HG02840 (cell line): ENCODE results near the gene EFNB2.

Experiments
- ATAC-seq: cut with Tn5 transposase; IDR thresholded peaks from one replicate; pipeline ENCODE4 v1.9.1; 2021; ENCODE audit warnings: mild to moderate bottlenecking, moderate library complexity, moderate number of reproducible peaks; ENCODE audit not compliant: unreplicated experiment, low FRiP score

EFNB2 gene

DNA sequence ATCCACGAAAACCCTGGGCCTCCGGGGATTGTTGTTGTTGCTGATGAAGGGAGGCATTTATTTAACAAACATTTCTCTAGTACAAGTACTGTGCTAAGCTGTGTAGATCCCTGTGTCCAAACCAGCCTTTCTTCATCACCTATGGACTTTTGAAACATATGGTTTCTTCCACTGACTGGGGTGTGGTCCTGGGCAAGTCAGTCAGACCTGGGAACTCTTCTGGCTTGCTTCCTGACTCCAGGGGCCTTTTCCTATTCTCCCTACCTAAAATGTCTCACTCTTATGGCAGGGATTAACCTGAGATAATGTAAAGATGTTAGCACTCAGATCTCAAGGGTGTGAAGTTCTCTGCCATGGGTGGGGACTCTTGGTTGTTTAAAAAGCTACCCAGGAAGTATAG is 46.8 kb downstream of the EFNB2 start:
- ATAC-seq: no peak

- ATAC-seq: no peak
These were observed 47.4 kb downstream of the EFNB2 start for GRCh38 chr13:106488076-106488475.

DNA sequence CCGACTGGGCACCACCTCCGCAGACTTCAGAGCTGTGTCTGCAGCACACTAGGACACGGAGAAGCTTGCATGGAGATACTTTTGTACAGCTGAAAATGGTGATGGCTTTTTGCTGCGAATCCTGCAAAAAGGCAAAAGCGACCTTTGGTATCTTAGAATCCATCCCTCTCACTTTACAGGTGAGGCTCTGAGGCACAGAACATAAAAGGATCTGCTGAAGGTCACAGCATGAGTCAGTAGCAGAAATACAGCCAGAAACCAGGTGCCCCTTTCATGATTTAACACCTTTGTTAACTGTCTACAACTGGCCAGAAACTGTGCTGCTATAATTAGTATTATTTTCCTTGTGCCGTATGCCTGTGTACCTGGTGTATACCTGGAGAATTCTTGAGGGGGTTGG is 48.3 kb downstream of the EFNB2 start:
- no peak for ATAC-seq

GRCh38 chr13:106486287-106486686 is 49.2 kb downstream of the EFNB2 start:
- ATAC-seq: no peak

- ATAC-seq: no peak
These were observed 50.8 kb downstream of the EFNB2 start for GRCh38 chr13:106484537-106485193.

DNA sequence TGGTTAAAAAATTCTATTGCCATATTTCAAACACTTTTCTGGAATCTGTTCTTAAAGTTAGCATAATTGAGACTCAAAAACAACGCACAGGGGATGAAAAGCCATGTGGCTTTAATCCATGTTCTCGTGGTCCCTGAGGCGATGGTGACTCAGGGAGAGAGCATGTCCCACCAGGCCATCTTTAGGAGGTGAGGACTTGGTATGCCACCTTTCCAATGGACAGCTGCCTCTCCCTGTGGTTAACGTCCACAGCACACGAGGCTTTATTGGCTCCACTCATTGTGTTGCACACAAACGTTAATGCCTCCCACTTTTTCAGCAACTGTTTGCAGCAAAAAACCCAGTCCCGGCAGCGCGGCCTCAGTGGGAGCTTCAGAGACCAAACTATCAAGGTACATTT is 51.4 kb downstream of the EFNB2 start:
- ATAC-seq: no peak

DNA sequence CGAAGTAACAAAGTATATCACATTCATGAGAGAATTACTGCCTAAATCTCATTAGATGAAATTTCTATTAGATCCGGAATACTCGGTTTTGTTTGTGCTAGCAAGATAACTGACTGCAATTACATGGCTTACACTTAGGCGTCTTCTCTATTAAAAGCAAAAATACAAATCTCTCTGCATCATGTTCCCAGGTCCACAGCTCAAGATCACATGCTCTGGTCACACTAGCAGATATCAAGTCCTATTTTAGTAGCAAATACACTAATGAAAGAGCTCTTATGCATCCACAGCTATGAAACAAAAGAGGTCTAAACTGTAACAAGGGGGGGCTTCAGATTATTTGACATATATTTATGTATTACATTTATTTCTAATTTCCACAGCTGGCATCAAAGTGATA is 53.5 kb downstream of the EFNB2 start:
- no peak for ATAC-seq

DNA sequence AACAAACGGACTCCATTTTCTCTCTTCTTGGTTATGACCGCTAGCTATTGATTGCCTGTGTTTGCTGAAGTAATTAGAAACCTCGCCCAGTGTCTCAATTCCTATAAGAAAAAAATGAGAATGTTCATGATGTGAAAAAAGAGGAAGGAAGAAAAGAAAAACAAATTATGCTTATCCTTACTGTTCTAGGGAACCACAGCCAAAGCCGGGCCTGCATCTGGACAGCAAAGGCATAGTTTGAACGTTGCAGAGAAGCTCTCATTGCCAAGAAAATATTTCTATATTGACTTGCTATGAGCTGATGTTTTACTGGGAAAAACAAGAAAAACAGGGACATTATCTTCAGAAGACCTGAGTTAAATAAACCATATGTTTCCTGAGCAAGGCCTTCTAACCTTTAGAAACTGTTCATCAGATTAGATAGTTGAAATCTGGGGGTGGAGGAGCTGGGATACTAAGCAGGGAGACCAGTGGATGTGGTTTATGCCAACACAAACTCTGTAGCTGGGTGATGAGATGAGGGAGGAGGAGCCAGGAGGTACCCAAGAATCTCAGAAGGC is 55.0 kb downstream of the EFNB2 start:
- no peak for ATAC-seq

- no peak for ATAC-seq
These were observed 55.5 kb downstream of the EFNB2 start for GRCh38 chr13:106479929-106480328.

DNA sequence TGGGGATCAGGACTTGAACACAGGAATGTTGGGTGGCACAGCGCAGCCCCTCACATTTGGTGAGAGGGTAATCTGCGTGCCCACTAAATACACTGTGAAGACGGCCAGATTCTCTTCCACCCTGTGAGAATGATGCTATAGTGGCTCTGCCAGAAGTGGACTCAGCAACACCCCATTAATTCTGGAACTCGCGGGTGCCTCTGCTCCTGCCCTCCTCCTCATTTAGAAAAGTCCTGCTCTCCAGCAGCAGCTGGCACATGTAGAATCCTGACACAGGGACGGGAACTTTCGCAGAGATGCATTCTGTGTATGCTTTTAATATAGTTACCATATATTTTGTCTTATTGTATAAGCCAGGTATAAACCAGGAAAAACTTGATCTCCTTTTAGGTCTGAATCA is 57.3 kb downstream of the EFNB2 start:
- no peak for ATAC-seq

GRCh38 chr13:106477303-106477702 is 58.2 kb downstream of the EFNB2 start:
- ATAC-seq: no peak

GRCh38 chr13:106475852-106476251 is 59.6 kb downstream of the EFNB2 start:
- no peak for ATAC-seq

GRCh38 chr13:106474912-106475311 is 60.5 kb downstream of the EFNB2 start:
- no peak for ATAC-seq

DNA sequence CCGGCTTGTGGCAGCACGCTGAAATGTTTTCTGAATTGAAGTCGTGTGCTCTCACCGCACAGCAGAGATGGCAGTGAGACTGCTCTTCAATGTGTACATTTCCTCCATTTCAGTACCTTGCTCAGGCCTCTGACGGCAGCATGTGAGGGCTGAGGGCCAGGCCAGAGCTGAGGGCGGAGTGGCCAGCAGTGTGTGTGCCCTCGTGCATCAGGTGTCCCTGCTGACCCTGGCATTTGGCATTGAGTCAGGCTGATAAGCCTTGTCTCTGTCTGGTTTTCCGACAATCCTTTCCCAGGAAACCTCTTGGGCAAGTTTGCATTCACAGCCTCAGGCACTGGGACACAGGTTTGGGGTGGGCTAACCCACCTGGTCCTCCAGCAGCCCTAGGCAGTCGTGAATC is 62.3 kb downstream of the EFNB2 start:
- ATAC-seq: no peak

- no peak for ATAC-seq
These were observed 62.8 kb downstream of the EFNB2 start for GRCh38 chr13:106472621-106473020.

DNA sequence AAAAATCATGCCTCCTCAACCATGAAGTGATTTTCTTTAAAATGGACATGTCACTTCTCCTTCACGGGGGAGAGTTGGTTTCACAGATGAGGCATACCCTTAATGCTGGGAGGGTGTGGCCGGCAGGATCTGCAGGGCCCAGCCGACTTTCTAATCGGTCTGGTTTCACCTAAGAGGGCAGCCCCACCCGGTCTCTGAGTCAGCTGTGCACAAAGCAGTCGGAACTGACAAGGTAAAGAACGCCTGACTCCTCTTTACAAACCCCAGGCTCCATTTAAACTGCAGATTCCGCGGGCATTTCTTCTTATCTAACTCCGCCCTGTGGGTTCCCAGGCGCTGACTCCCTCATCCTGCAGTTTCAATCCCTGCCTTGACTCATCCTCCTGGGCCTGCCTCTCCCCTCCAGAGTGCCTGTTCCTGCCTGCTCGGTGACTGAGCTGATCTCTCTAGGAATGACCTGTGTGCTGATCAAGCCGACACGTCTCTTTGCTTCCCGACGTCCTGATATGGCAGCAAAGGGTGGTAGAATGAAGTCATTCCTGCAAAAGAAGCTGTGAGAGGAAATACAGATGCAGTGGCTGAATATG is 63.4 kb downstream of the EFNB2 start:
- ATAC-seq: no peak

DNA sequence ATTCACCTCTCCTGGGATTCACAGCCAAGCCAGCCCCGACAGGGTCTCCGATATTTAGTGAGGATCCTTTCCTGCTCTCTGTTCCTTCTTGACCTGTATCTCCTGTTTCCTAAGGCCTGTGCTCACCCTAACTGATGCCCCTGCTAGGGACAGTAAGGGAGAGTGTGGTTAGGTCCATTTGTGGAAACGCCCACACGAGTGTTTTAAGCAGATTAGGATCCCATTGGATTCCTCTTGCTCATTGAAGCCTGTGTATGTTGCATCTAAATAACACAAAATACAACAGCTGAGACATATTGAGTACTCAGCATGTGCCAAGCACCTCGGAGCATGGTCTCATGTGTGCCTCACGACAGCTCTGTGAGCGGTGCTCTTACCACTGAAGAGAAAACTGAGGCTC is 64.9 kb downstream of the EFNB2 start:
- no peak for ATAC-seq

DNA sequence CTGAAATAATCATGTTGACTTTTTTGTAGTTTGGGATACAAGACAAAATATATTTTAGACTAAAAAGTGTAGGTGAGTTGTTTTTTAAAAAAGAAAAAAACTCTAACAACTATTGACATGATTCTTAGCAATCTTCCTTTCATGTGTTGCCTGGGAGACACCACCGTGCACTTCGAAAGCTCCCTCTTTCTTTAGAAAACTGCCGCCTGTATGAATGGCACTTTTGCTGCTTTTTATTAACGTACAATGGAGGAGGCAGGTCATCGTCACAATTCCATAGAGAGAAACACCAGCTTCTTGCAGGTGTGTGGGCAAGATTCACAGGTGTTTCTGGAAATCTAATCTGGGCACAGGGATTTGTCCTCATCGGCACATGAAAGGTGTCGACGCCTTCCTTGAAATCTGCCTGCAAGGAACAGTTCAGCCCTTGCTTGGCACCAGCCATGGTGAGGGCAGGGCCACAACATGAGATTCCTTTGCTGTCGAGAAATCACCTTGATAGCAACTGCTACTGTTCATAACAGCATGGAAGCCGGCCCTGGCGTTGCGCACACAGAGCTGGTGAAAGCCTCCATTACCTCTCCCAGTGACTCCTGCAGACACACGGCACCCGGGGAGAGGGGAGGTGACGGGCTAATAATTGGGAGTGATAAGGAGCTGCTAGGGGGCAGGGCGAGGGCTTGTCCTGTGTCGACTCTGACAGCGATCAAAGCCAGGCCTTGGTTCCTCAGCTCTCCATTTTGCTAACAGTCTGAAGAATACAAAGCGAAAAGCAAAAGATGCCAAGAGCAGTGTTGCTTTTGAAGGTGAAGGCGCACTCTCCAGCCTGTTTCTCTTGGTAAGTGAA is 66.5 kb downstream of the EFNB2 start:
- ATAC-seq: no peak

DNA sequence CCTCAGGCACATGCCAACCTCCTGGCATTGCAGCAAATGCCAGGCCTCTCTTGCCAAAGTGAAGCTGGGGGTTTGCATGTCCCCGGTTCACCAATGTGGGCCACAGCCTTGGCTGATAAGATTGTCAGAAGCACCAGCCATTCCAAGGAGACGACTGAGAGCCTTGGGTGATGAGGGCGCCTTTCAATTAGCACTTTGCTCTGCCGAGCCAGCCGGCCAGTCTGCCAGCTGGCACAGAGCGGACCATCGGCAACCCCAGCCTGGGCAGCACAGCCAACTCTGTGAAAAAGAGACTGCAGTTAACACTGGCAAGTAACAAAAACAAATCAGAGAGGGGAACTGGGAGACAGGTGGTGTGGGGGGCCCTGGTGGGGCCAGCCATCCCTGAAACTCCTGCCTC is 67.3 kb downstream of the EFNB2 start:
- ATAC-seq: no peak

DNA sequence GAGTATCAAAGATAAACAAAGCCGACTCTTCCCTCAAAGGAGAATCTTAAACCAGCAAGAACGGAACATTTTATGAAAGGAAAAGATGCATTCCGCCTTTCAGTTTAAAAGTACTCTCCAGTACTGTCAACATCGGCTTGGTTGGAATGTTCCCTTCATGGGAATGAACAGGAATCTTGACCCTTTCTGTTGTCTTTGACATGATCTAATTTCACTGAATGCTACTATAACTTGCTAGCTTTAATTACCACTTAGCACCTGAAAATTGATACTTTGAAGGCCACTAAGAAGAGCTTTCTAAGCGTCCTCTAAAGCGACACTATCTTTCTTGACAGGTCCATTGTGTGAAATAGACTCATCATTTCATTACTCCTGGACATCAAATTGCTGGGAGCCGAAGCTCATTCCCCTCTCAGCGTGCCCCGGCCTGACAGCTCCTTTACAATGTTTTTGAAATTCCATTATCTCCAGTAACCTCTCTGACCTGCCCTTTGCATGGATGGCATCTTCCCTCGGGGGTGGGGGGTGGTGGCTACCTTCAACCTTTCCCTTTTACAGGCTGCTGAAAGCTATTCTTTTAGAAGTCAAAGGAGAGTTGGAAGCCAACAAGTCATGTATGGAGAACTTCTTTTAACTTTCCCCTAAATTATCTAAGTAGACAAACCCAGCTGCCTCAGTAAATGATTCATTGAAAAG is 67.9 kb downstream of the EFNB2 start:
- no peak for ATAC-seq
